ENCODE measurements around the gene TANC1. TPM values are rescaled to one million over a fixed set of nuclear protein-coding genes. Genes with fewer than 3 reads are reported as not detected.

Gene TANC1
- polyA plus RNA-seq, 2 of the 4 experiments (the other 2 are of a cell fraction): 9.2 to 21.2 TPM

- CTCF ChIA-PET: no interaction called here
- 90% methylated on average over 13 of the region's 13 CpGs for whole genome bisulfite sequencing (ENCODE audit: missing lambda C conversion rate)
- Histone ChIP-seq H3K9me3 (0 out of 3 replicates have a peak, but pooled peaks cover 3% of the 10 kb centered on the region), H3K27ac (no peak overlapping the region), H3K4me1 (peaks cover 12% of the 10 kb centered on the region; the same call in 2 of the 3 replicates), H3K4me2 (no peak overlapping the region), H3K4me3 (no peak overlapping the region)
- ATAC-seq (no peak), FAIRE-seq (no peak), DNase-seq (ENCODE audit: low read depth in 1 of 2, low spot score in 1 of 2) (no peak)
- POLR2A ChIA-PET: no interaction called here
- TF ChIP-seq EHF (CRISPR knock-in tag; IDR thresholded peaks at IDR 0.05) (no peak), CBX8 (IDR thresholded peaks at IDR 0.05) (no peak), BCL3 (IDR thresholded peaks at IDR 0.05) (no peak), HOXB5 (CRISPR knock-in tag; IDR thresholded peaks at IDR 0.05) (no peak), BHLHE40 (IDR thresholded peaks at IDR 0.05; ENCODE audit: low read depth, low read length) (no peak), ZNF302 (CRISPR knock-in tag; IDR thresholded peaks at IDR 0.05) (no peak), KDM5A (IDR thresholded peaks at IDR 0.05) (no peak), MYC (IDR thresholded peaks at IDR 0.05; ENCODE audit: borderline replicate concordance, low read length) (no peak), JUNB (IDR thresholded peaks at IDR 0.05) (no peak), ZC3H11A (IDR thresholded peaks at IDR 0.05) (no peak), HOXB13 (CRISPR knock-in tag; IDR thresholded peaks at IDR 0.05; ENCODE audit: low read depth) (no peak), POLR2A (IDR thresholded peaks at IDR 0.05; ENCODE audit: low read length) (no peak), ZSCAN20 (CRISPR knock-in tag; IDR thresholded peaks at IDR 0.05) (no peak), RAD21 (conservative IDR thresholded peaks at IDR 0.05 in 1 of 2, IDR thresholded peaks at IDR 0.05 in 1 of 2) (no peak), MAFK (IDR thresholded peaks at IDR 0.05; ENCODE audit: partially characterized antibody) (no peak)
- TF ChIP-seq, protein P1, sequence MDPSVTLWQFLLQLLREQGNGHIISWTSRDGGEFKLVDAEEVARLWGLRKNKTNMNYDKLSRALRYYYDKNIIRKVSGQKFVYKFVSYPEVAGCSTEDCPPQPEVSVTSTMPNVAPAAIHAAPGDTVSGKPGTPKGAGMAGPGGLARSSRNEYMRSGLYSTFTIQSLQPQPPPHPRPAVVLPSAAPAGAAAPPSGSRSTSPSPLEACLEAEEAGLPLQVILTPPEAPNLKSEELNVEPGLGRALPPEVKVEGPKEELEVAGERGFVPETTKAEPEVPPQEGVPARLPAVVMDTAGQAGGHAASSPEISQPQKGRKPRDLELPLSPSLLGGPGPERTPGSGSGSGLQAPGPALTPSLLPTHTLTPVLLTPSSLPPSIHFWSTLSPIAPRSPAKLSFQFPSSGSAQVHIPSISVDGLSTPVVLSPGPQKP (IDR thresholded peaks at IDR 0.05; ENCODE audit: low read depth, low read length): no peak
Measured at GRCh38 chr2:159042115-159042850, 73.8 kb downstream of the TANC1 start.

DNA sequence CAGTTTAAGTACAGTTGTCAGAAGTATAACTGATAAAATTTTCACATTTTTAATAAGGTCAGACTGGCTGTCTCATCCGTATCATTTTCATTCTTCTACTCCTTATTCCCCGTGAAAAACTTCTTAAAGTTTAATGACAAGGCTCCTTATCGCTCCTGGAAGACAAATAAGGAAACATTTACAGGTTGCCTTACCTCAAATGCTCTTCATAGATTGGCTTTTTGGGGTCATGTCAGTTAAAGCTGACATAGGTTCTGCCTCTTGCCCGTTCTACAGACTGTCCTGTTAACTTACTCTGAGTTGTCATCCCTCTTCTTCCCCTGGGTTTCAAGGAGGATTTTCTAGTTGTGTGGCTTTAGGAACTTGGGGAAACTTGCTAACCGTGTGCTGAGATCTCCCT is 75.3 kb downstream of the TANC1 start:
- DNase-seq (ENCODE audit: low read depth in 1 of 2, low spot score in 1 of 2): no peak

More for the DNA sequence above, 75.3 kb downstream of the TANC1 start:
- no peak for ATAC-seq
- H3K4me3 ChIP-seq: no peak overlapping the region
- H3K4me1 ChIP-seq: peaks cover 12% of the 10 kb centered on the region; the same call in 2 of the 3 replicates
- FAIRE-seq: no peak
- no peak overlapping the region for H3K4me2 ChIP-seq
- ChIA-PET CTCF (interaction anchor here (1.2 kb wide), 1 partner anchor 45 kb away, joined by 3 read pairs; no protein-coding TSS in a partner anchor), POLR2A (no interaction called here)
- WGBS (ENCODE audit: missing lambda C conversion rate): 89% methylated on average over 5 of the region's 5 CpGs
- no peaks in the 10 kb centered on the region for H3K9me3 ChIP-seq
- no peak overlapping the region for H3K27ac ChIP-seq
- no peak for TF ChIP-seq HES2 (IDR thresholded peaks at IDR 0.05)
- TF ChIP-seq CBX8 (IDR thresholded peaks at IDR 0.05): no peak
- TF ChIP-seq RAD21 (conservative IDR thresholded peaks at IDR 0.05 in 1 of 2, IDR thresholded peaks at IDR 0.05 in 1 of 2): no peak
- TF ChIP-seq EP300 (IDR thresholded peaks at IDR 0.05): no peak
- TF ChIP-seq, protein P2, sequence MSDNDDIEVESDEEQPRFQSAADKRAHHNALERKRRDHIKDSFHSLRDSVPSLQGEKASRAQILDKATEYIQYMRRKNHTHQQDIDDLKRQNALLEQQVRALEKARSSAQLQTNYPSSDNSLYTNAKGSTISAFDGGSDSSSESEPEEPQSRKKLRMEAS (IDR thresholded peaks at IDR 0.05): no peak
- TF ChIP-seq CHD2 (IDR thresholded peaks at IDR 0.05; ENCODE audit: low read length, partially characterized antibody): no peak
- TF ChIP-seq JUNB (IDR thresholded peaks at IDR 0.05): no peak
- no peak for TF ChIP-seq PHF8 (IDR thresholded peaks at IDR 0.05; ENCODE audit: borderline replicate concordance, low read depth)
- TF ChIP-seq JUN (IDR thresholded peaks at IDR 0.05): no peak
- TF ChIP-seq, protein P3, sequence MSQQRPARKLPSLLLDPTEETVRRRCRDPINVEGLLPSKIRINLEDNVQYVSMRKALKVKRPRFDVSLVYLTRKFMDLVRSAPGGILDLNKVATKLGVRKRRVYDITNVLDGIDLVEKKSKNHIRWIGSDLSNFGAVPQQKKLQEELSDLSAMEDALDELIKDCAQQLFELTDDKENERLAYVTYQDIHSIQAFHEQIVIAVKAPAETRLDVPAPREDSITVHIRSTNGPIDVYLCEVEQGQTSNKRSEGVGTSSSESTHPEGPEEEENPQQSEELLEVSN (IDR thresholded peaks at IDR 0.05; ENCODE audit: borderline replicate concordance, low read depth): no peak
- TF ChIP-seq SMC3 (IDR thresholded peaks at IDR 0.05): no peak
- TF ChIP-seq POLR2A (IDR thresholded peaks at IDR 0.05; ENCODE audit: low read length): no peak
- TF ChIP-seq ZSCAN20 (CRISPR knock-in tag; IDR thresholded peaks at IDR 0.05): no peak
- TF ChIP-seq CHD4 (IDR thresholded peaks at IDR 0.05; ENCODE audit: borderline replicate concordance): no peak
- TF ChIP-seq RCOR1 (IDR thresholded peaks at IDR 0.05; ENCODE audit: low read depth, low read length): no peak
- TF ChIP-seq NPAS2 (CRISPR knock-in tag; IDR thresholded peaks at IDR 0.05; ENCODE audit: borderline replicate concordance): no peak
- no peak for TF ChIP-seq ESRRA (IDR thresholded peaks at IDR 0.05; ENCODE audit: borderline replicate concordance, low read length)
- TF ChIP-seq BCL3 (IDR thresholded peaks at IDR 0.05): no peak

Measured in A549 (cell line).